Esophagus muscularis mucosa (tissue), 4 donors: ENCODE results near the gene GRID2. TPM values are rescaled to one million over a fixed set of nuclear protein-coding genes. Genes with fewer than 3 reads are reported as not detected.

Experiments used
- DNase-seq: peaks from one replicate; pipeline ENCODE4 v3.0.0-alpha.2; 2017; ENCODE audit errors: extremely low spot score
- H3K27ac ChIP-seq, 4 donors: fragments of 200-600 bp; sonication (generic); replicated peaks in 1 of 4; 1 replicate in 3 of 4; 2 replicates in 1 of 4; pipeline ENCODE4 v1.5.1; 2016 to 2019; ENCODE audit warnings: mild to moderate bottlenecking in 1 of 4
- H3K27me3 ChIP-seq, 4 donors: fragments of 200-600 bp; sonication (generic); one replicate each; pipeline versions ENCODE4 v1.5.1 to v1.6.0; 2016 to 2019
- H3K36me3 ChIP-seq, 4 donors: fragments of 200-600 bp; sonication (generic); one replicate each; pipeline ENCODE4 v1.5.1; 2016 to 2019
- H3K4me1 ChIP-seq, 4 donors: fragments of 200-600 bp; sonication (generic); one replicate each; pipeline ENCODE4 v1.5.1; 2016 to 2019
- H3K4me3 ChIP-seq, 4 donors: fragments of 200-600 bp; sonication (generic); 1 replicate in 2 of 4; 2 replicates in 2 of 4; pipeline ENCODE4 v1.5.1; 2016 to 2019; ENCODE audit warnings: mild to moderate bottlenecking in 4 of 4, moderate library complexity in 1 of 4
- H3K9me3 ChIP-seq, 4 donors: fragments of 200-600 bp; sonication (generic); 1 replicate in 3 of 4; 2 replicates in 1 of 4; pipeline ENCODE4 v1.5.1; 2016 to 2019
- CTCF ChIP-seq, 3 experiments: fragments of 200-600 bp in 2 of 3; fragments of 450-650 bp in 1 of 3; sonication (generic) in 2 of 3; IDR thresholded peaks; one replicate each; pipeline ENCODE4 v1.5.1; 2017 to 2019; ENCODE audit warnings: antibody characterized with exemption in 3 of 3, mild to moderate bottlenecking in 2 of 3, moderate library complexity in 1 of 3
- EP300 ChIP-seq: sonication (generic); formaldehyde crosslinking; IDR thresholded peaks from one replicate; pipeline ENCODE4 v1.6.1; 2017; ENCODE audit warnings: antibody characterized with exemption
- POLR2A ChIP-seq: fragments of 450-650 bp; IDR thresholded peaks from one replicate; pipeline ENCODE4 v1.6.1; 2017; ENCODE audit warnings: antibody characterized with exemption, moderate library complexity, mild to moderate bottlenecking, low read depth
- POLR2AphosphoS5 ChIP-seq, 2 donors: sonication (generic); formaldehyde crosslinking; IDR thresholded peaks; one replicate each; pipeline ENCODE4 v1.6.1; 2017; ENCODE audit warnings: antibody characterized with exemption in 2 of 2
- WGBS: methylation state at CpG from one replicate; pipeline ENCODE4 v1.1.5; 2018; 5-methylcytosine and 5-hydroxymethylcytosine counted together
- intact Hi-C: fragments of 100-400 bp; cut with DNase I; formaldehyde crosslinking; loops from one replicate; pipeline ENCODE4 v1.15.1; 2023
- total RNA-seq, 4 donors: library from RNA; depleted of rRNA; stranded (reverse); fragments of >200 nt; gene quantifications; one replicate each; pipeline versions ENCODE4 v1.1.0 to v1.2.1, GENCODE V29; 2016

GRID2 gene
- total RNA-seq, 4 donors from 2014 or later, result 0.06 to 0.17 TPM; not detected in 2

GRCh38 chr4:92658318-92658717 lies 354.6 kb downstream of the GRID2 start:
- H3K36me3 ChIP-seq, result no peaks in the 10 kb centered on the region
- TF ChIP-seq POLR2AphosphoS5 (IDR thresholded peaks at IDR 0.05) (no peak), POLR2A (no peak), EP300 (no peak), CTCF (IDR thresholded peaks at IDR 0.05) (no peak)
- WGBS, result 54% methylated on average over 2 of the region's 2 CpGs
- no peaks in the 10 kb centered on the region for H3K4me1 ChIP-seq
- H3K27me3 ChIP-seq, result no peaks in the 10 kb centered on the region
- H3K4me3 ChIP-seq, result no peak overlapping the region
- H3K27ac ChIP-seq, result no peak overlapping the region
- intact Hi-C loops, result no loop called here
- H3K9me3 ChIP-seq, result no peaks in the 10 kb centered on the region
- DNase-seq, result no peak

- Histone ChIP-seq H3K27me3 (no peaks in the 10 kb centered on the region), H3K36me3 (no peaks in the 10 kb centered on the region), H3K27ac (no peak overlapping the region), H3K4me3 (no peak overlapping the region), H3K4me1 (no peaks in the 10 kb centered on the region), H3K9me3 (no peaks in the 10 kb centered on the region)
- TF ChIP-seq CTCF (IDR thresholded peaks at IDR 0.05) (no peak), POLR2A (no peak), POLR2AphosphoS5 (IDR thresholded peaks at IDR 0.05) (no peak), EP300 (no peak)
- no peak for DNase-seq
- intact Hi-C loops, result no loop called here
- 97% methylated on average over 3 of the region's 3 CpGs for WGBS
These were observed 374.0 kb downstream of the GRID2 start for GRCh38 chr4:92677805-92678204.

GRCh38 chr4:92678292-92678691 lies 374.5 kb downstream of the GRID2 start:
- no peak overlapping the region for H3K4me3 ChIP-seq
- no peak for TF ChIP-seq POLR2AphosphoS5 (IDR thresholded peaks at IDR 0.05)
- no peak for TF ChIP-seq EP300
- TF ChIP-seq POLR2A, result no peak
- TF ChIP-seq CTCF (IDR thresholded peaks at IDR 0.05), result no peak
- no peak for DNase-seq
- intact Hi-C loops, result no loop called here
- H3K27ac ChIP-seq, result no peak overlapping the region
- H3K36me3 ChIP-seq, result no peaks in the 10 kb centered on the region
- WGBS, result 84% methylated on average over 4 of the region's 4 CpGs
- no peaks in the 10 kb centered on the region for H3K4me1 ChIP-seq
- H3K9me3 ChIP-seq, result no peaks in the 10 kb centered on the region
- no peaks in the 10 kb centered on the region for H3K27me3 ChIP-seq

GRCh38 chr4:92679149-92679548 lies 375.4 kb downstream of the GRID2 start:
- Histone ChIP-seq H3K4me3 (no peak overlapping the region), H3K9me3 (no peaks in the 10 kb centered on the region), H3K27ac (no peak overlapping the region), H3K27me3 (no peaks in the 10 kb centered on the region), H3K36me3 (no peaks in the 10 kb centered on the region), H3K4me1 (no peaks in the 10 kb centered on the region)
- 73% methylated on average over 1 of the region's 1 CpG for whole genome bisulfite sequencing
- intact Hi-C loops, result no loop called here
- TF ChIP-seq EP300 (no peak), POLR2AphosphoS5 (IDR thresholded peaks at IDR 0.05) (no peak), CTCF (IDR thresholded peaks at IDR 0.05) (no peak), POLR2A (no peak)
- no peak for DNase-seq

- TF ChIP-seq POLR2AphosphoS5 (IDR thresholded peaks at IDR 0.05) (no peak), POLR2A (no peak), CTCF (IDR thresholded peaks at IDR 0.05) (no peak), EP300 (no peak)
- no peaks in the 10 kb centered on the region for H3K9me3 ChIP-seq
- no peak for DNase-seq
- intact Hi-C loops, result no loop called here
- no peaks in the 10 kb centered on the region for H3K4me1 ChIP-seq
- no peak overlapping the region for H3K27ac ChIP-seq
- WGBS, result 89% methylated on average over 3 of the region's 3 CpGs
- H3K4me3 ChIP-seq, result no peak overlapping the region
- H3K36me3 ChIP-seq, result no peaks in the 10 kb centered on the region
- no peaks in the 10 kb centered on the region for H3K27me3 ChIP-seq
These were observed 410.9 kb downstream of the GRID2 start for GRCh38 chr4:92714640-92715039.
